Liver (tissue), 9 donors: ENCODE data around the gene SPSB2. TPM values are rescaled to one million over a fixed set of nuclear protein-coding genes. Genes with fewer than 3 reads are reported as not detected.

Experiments used
- DNase-seq: peaks from one replicate; pipeline ENCODE4 v3.0.0-alpha.2; 2017; ENCODE audit warnings: low spot score
- H3K27ac ChIP-seq, 2 donors: one replicate each; pipeline ENCODE4 v1.7.0; 2013; ENCODE audit warnings: inconsistent platforms in 2 of 2, low read length in 2 of 2, control low read depth in 1 of 2, low read depth in 1 of 2, mild to moderate bottlenecking in 1 of 2
- H3K27me3 ChIP-seq, 4 donors: one replicate each; pipeline versions ENCODE4 v1.6.1 to v1.7.0; 2013; ENCODE audit warnings: low read length in 3 of 4, inconsistent platforms in 1 of 4, mild to moderate bottlenecking in 1 of 4, moderate library complexity in 1 of 4; ENCODE audit not compliant: control insufficient read depth in 4 of 4, insufficient read depth in 4 of 4
- H3K36me3 ChIP-seq, 4 donors: one replicate each; pipeline versions ENCODE4 v1.6.1 to v1.7.0; 2013; ENCODE audit warnings: low read length in 3 of 4, mild to moderate bottlenecking in 3 of 4, low read depth in 1 of 4, moderate library complexity in 1 of 4; ENCODE audit not compliant: control insufficient read depth in 4 of 4, insufficient read depth in 3 of 4
- H3K4me1 ChIP-seq, 4 donors: one replicate each; pipeline versions ENCODE4 v1.6.1 to v1.7.0; 2013; ENCODE audit warnings: low read length in 3 of 4, mild to moderate bottlenecking in 3 of 4, moderate library complexity in 1 of 4; ENCODE audit not compliant: control insufficient read depth in 4 of 4, insufficient read depth in 4 of 4
- H3K4me3 ChIP-seq, 3 donors: one replicate each; pipeline versions ENCODE4 v1.6.1 to v1.7.0; 2013; ENCODE audit warnings: low read length in 3 of 3, control low read depth in 1 of 3, low read depth in 1 of 3, mild to moderate bottlenecking in 1 of 3
- H3K9ac ChIP-seq, 2 donors: one replicate each; pipeline ENCODE4 v1.7.0; 2013; ENCODE audit warnings: low read length in 2 of 2, mild to moderate bottlenecking in 2 of 2, moderate library complexity in 2 of 2, control low read depth in 1 of 2, low read depth in 1 of 2
- H3K9me3 ChIP-seq, 4 donors: one replicate each; pipeline versions ENCODE4 v1.6.1 to v1.7.0; 2013; ENCODE audit warnings: low read length in 3 of 4; ENCODE audit not compliant: control insufficient read depth in 4 of 4
- CTCF ChIP-seq: fragments of 150-350 bp; IDR thresholded peaks from 2 replicates; pipeline ENCODE4 v1.5.1; 2017; ENCODE audit warnings: improper control_type of control experiment, low read depth, low read length; ENCODE audit not compliant: missing input control
- EGR1 ChIP-seq, 2 donors: IDR thresholded peaks; 2 replicates each; pipeline ENCODE4 v1.6.1; 2016 to 2018; ENCODE audit warnings: antibody characterized with exemption in 2 of 2, low read depth in 2 of 2
- FOXA1 ChIP-seq: IDR thresholded peaks from 2 replicates; pipeline ENCODE4 v1.6.1; 2016; ENCODE audit warnings: antibody characterized with exemption
- FOXA2 ChIP-seq: IDR thresholded peaks from 2 replicates; pipeline ENCODE4 v1.6.1; 2016; ENCODE audit warnings: antibody characterized with exemption
- GABPA ChIP-seq, 2 donors: IDR thresholded peaks in 1 of 2; conservative IDR thresholded peaks in 1 of 2; 2 replicates each; pipeline ENCODE4 v1.6.1; 2016; ENCODE audit warnings: antibody characterized with exemption in 2 of 2, mild to moderate bottlenecking in 1 of 2, moderate library complexity in 1 of 2
- HNF4A ChIP-seq, 2 donors: conservative IDR thresholded peaks; 2 replicates each; pipeline ENCODE4 v1.6.1; 2016; ENCODE audit warnings: antibody characterized with exemption in 2 of 2, mild to moderate bottlenecking in 2 of 2
- HNF4G ChIP-seq: IDR thresholded peaks from 2 replicates; pipeline ENCODE4 v1.6.1; 2016; ENCODE audit warnings: antibody characterized with exemption
- JUND ChIP-seq, 2 donors: IDR thresholded peaks; 2 replicates each; pipeline ENCODE4 v1.6.1; 2016; ENCODE audit warnings: antibody characterized with exemption in 2 of 2
- MAX ChIP-seq: IDR thresholded peaks from 2 replicates; pipeline ENCODE4 v1.6.1; 2016; ENCODE audit warnings: antibody characterized with exemption
- NR2F2 ChIP-seq: IDR thresholded peaks from 2 replicates; pipeline ENCODE4 v1.6.1; 2016; ENCODE audit warnings: antibody characterized with exemption
- RAD21 ChIP-seq, 2 donors: IDR thresholded peaks; 2 replicates each; pipeline ENCODE4 v1.6.1; 2016; ENCODE audit warnings: antibody characterized with exemption in 2 of 2, mild to moderate bottlenecking in 2 of 2
- RXRA ChIP-seq, 2 donors: IDR thresholded peaks; 2 replicates each; pipeline ENCODE4 v1.6.1; 2017 to 2018; ENCODE audit warnings: antibody characterized with exemption in 2 of 2, mild to moderate bottlenecking in 1 of 2
- SP1 ChIP-seq: IDR thresholded peaks from 2 replicates; pipeline ENCODE4 v1.6.1; 2018; ENCODE audit warnings: antibody characterized with exemption, mild to moderate bottlenecking
- YY1 ChIP-seq: IDR thresholded peaks from 2 replicates; pipeline ENCODE4 v1.6.1; 2016; ENCODE audit warnings: antibody characterized with exemption, mild to moderate bottlenecking
- ZBTB33 ChIP-seq: IDR thresholded peaks from 2 replicates; pipeline ENCODE4 v1.6.1; 2016; ENCODE audit warnings: antibody characterized with exemption
- WGBS: extraction: QIAGEN DNeasy Blood & Tissue Kit; methylation state at CpG from one replicate; pipeline ENCODE4 v1.1.7; 2013; 5-methylcytosine and 5-hydroxymethylcytosine counted together
- polyA plus RNA-seq, 2 donors: library from polyadenylated mRNA; stranded (reverse) in 1 of 2; unstranded in 1 of 2; fragments of 200-250 nt in 1 of 2; fragments of >200 nt in 1 of 2; fragmentation: Nextera tagmentation in 1 of 2; extraction: Ambion mirVana in 1 of 2; gene quantifications; one replicate each; pipeline versions ENCODE4 v1.2.1 to v1.2.3, GENCODE V29; 2013 to 2015
- total RNA-seq, 2 donors: library from RNA; depleted of rRNA; stranded (reverse); fragments of >200 nt; gene quantifications; one replicate each; pipeline ENCODE4 v1.2.3, GENCODE V29; 2014
- donor health status: healthy.
- donor health status: healthy.
- donor health status: healthy.
- donor health status: healthy.
- donor health status: healthy.

Gene SPSB2
- total and polyA plus RNA-seq, 4 donors, result 3.2 to 4.6 (median 4.1) TPM

- 97% methylated on average over 2 of the region's 2 CpGs for WGBS
- H3K4me3 ChIP-seq, result no peak overlapping the region
- DNase-seq, result no peak
- no peaks in the 10 kb centered on the region for H3K27me3 ChIP-seq
- no peaks in the 10 kb centered on the region for H3K9me3 ChIP-seq
- peaks cover under 1 to 11% (median 5%) of the 10 kb centered on the region in 4 donors for H3K4me1 ChIP-seq
- no peak overlapping the region for H3K27ac ChIP-seq
- no peak overlapping the region for H3K9ac ChIP-seq
- no peak for TF ChIP-seq HNF4A (conservative IDR thresholded peaks at IDR 0.05)
- no peak for TF ChIP-seq NR2F2
- no peak for TF ChIP-seq SP1
- no peak for TF ChIP-seq MAX
- TF ChIP-seq RXRA (IDR thresholded peaks at IDR 0.05), result no peak
- TF ChIP-seq CTCF, result no peak
- no peak for TF ChIP-seq EGR1 (IDR thresholded peaks at IDR 0.05; ENCODE audit: low read depth in 2 of 2)
- TF ChIP-seq YY1, result no peak
- no peak for TF ChIP-seq GABPA (IDR thresholded peaks at IDR 0.05 in 1 of 2, conservative IDR thresholded peaks at IDR 0.05 in 1 of 2)
- no peak for TF ChIP-seq JUND (IDR thresholded peaks at IDR 0.05)
- TF ChIP-seq FOXA1, result no peak
- TF ChIP-seq RAD21 (IDR thresholded peaks at IDR 0.05), result no peak
- H3K36me3 ChIP-seq, result no peaks in the 10 kb centered on the region
These were observed 25.4 kb downstream of the SPSB2 start for GRCh38 chr12:6847676-6848075.

- Histone ChIP-seq H3K4me3 (no peak overlapping the region), H3K9me3 (no peaks in the 10 kb centered on the region), H3K36me3 (no peaks in the 10 kb centered on the region), H3K9ac (no peak overlapping the region), H3K4me1 (peaks cover 0 to 7% (median 3%) of the 10 kb centered on the region in 4 donors), H3K27me3 (no peaks in the 10 kb centered on the region), H3K27ac (no peak overlapping the region)
- no peak for DNase-seq
- TF ChIP-seq MAX (no peak), FOXA1 (no peak), CTCF (no peak), ZBTB33 (no peak), HNF4G (no peak), FOXA2 (no peak)
- 91% methylated on average over 7 of the region's 7 CpGs for WGBS
These were observed 26.7 kb downstream of the SPSB2 start for GRCh38 chr12:6846316-6846869.
